ENCODE results near the gene TPSD1. TPM values are rescaled to one million over a fixed set of nuclear protein-coding genes. Genes with fewer than 3 reads are reported as not detected.

Gene TPSD1
- total and polyA plus RNA-seq, 9 of the 15 experiments (the other 6 are each of a cell fraction or from before 2014, with no cell fraction given) = not detected

GRCh38 chr16:1297018-1297696 lies 41.3 kb downstream of the TPSD1 start (continued):
- no peak for TF ChIP-seq CREB1 (IDR thresholded peaks at IDR 0.05)
- no peak for TF ChIP-seq CREB1 (CRISPR knock-in tag; IDR thresholded peaks at IDR 0.05)
- TF ChIP-seq CC2D1A (IDR thresholded peaks at IDR 0.05) = no peak
- TF ChIP-seq KLF6 (CRISPR knock-in tag; IDR thresholded peaks at IDR 0.05; ENCODE audit: borderline replicate concordance) = peak; percentile 77; the same call in 1 of the 2 replicates
- TF ChIP-seq ZNF584 (CRISPR knock-in tag; IDR thresholded peaks at IDR 0.05; ENCODE audit: low read depth) = peak; percentile 83; the same call in 1 of the 2 replicates
- no peak for TF ChIP-seq ZNF282 (CRISPR knock-in tag; IDR thresholded peaks at IDR 0.05)
- peak; percentile 48 for TF ChIP-seq SMAD4 (CRISPR knock-in tag; conservative IDR thresholded peaks at IDR 0.05)
- TF ChIP-seq MXD1 (CRISPR knock-in tag; IDR thresholded peaks at IDR 0.05; ENCODE audit: borderline replicate concordance, poor library complexity, severe bottlenecking) = no peak
- TF ChIP-seq SMARCC2 (IDR thresholded peaks at IDR 0.05; ENCODE audit: low read depth) = peak; percentile 77; the same call in 1 of the 2 replicates
- TF ChIP-seq NR2C2 (CRISPR knock-in tag; IDR thresholded peaks at IDR 0.05) = no peak
- TF ChIP-seq NR2C2 (tag; IDR thresholded peaks at IDR 0.05) = peak; percentile 50
- peak; percentile 82 for TF ChIP-seq ELF1 (tag; IDR thresholded peaks at IDR 0.05)
- TF ChIP-seq USF1 (CRISPR knock-in tag; IDR thresholded peaks at IDR 0.05) = peak; percentile 48; the same call in 1 of the 2 replicates
- peak; percentile 77 for TF ChIP-seq BHLHE40 (IDR thresholded peaks at IDR 0.05; ENCODE audit: low read length)
- no peak for TF ChIP-seq HMGXB4 (CRISPR knock-in tag; IDR thresholded peaks at IDR 0.05)
- no peak for TF ChIP-seq XRCC4 (IDR thresholded peaks at IDR 0.05; ENCODE audit: extremely low read depth, insufficient read depth, insufficient read length)
- peak; percentile 98 for TF ChIP-seq JUN (IDR thresholded peaks at IDR 0.05; ENCODE audit: borderline replicate concordance, low read depth, low read length)
- TF ChIP-seq JUN (CRISPR knock-in tag; IDR thresholded peaks at IDR 0.05; ENCODE audit: borderline replicate concordance) = no peak
- peak; percentile 99 for TF ChIP-seq ZEB2 (IDR thresholded peaks at IDR 0.05)
- peak; percentile 87 for TF ChIP-seq EP300 (IDR thresholded peaks at IDR 0.05; ENCODE audit: low read length)
- 0 out of 2 replicates have a peak, but pooled peaks have one; percentile 55 for TF ChIP-seq CREB3 (tag; conservative IDR thresholded peaks at IDR 0.05; ENCODE audit: low read depth)
- peak in 1 of 2 experiments; percentile 84; a peak in 2 of 4 replicates for TF ChIP-seq HDAC1 (IDR thresholded peaks at IDR 0.05)
- TF ChIP-seq MYNN (IDR thresholded peaks at IDR 0.05) = peak; percentile 65; the same call in 1 of the 2 replicates
- no peak for TF ChIP-seq MYNN (CRISPR knock-in tag; IDR thresholded peaks at IDR 0.05)
- TF ChIP-seq FOS (IDR thresholded peaks at IDR 0.05; ENCODE audit: extremely low read depth, insufficient read length) = peak; percentile 69
- no peak for TF ChIP-seq HDGF (IDR thresholded peaks at IDR 0.05)
